Measurements from ENCODE around the gene SPAG6.

- TF ChIP-seq CTCF (IDR thresholded peaks at IDR 0.05) (no peak), POLR2A (IDR thresholded peaks at IDR 0.05) (no peak), EP300 (IDR thresholded peaks at IDR 0.05) (no peak)
Observed at GRCh38 chr10:22447068-22447467, 101.8 kb downstream of the SPAG6 start.

All from tibial nerve (tissue), 4 donors.